Neural cell (in vitro differentiated cells): Measurements from ENCODE around the gene PARD6G.

Experiments
- EP300 ChIP-seq: fragments of 450-650 bp; conservative IDR thresholded peaks from 2 replicates; pipeline ENCODE4 v1.6.1; 2014; ENCODE audit warnings: antibody characterized with exemption, mild to moderate bottlenecking, moderate library complexity; ENCODE audit not compliant: poor library complexity, severe bottlenecking
- EZH2 ChIP-seq: fragments of 200-600, 300-800 bp; shearing (Covaris generic), sonication (generic); IDR thresholded peaks from 2 replicates; pipeline ENCODE4 v1.6.1; 2014; ENCODE audit warnings: antibody characterized with exemption, low read length, borderline replicate concordance, mild to moderate bottlenecking; ENCODE audit not compliant: insufficient read depth, poor library complexity, severe bottlenecking
- MXI1 ChIP-seq: fragments of 450-650 bp; conservative IDR thresholded peaks from 2 replicates; pipeline ENCODE4 v1.6.1; 2014; ENCODE audit warnings: antibody characterized with exemption, mild to moderate bottlenecking; ENCODE audit not compliant: poor library complexity, severe bottlenecking
- POLR2AphosphoS5 ChIP-seq: IDR thresholded peaks from 2 replicates; pipeline ENCODE4 v1.6.1; 2012
- RAD21 ChIP-seq: fragments of 450-650 bp; conservative IDR thresholded peaks from 2 replicates; pipeline ENCODE4 v1.6.1; 2014; ENCODE audit warnings: antibody characterized with exemption, mild to moderate bottlenecking, moderate library complexity
- SMC3 ChIP-seq: fragments of 450-650 bp; conservative IDR thresholded peaks from 2 replicates; pipeline ENCODE4 v1.6.1; 2014; ENCODE audit warnings: antibody characterized with exemption, mild to moderate bottlenecking, moderate library complexity; ENCODE audit not compliant: poor library complexity
- TAF1 ChIP-seq: IDR thresholded peaks from 2 replicates; pipeline ENCODE4 v1.6.1; 2012; ENCODE audit warnings: low read depth
- TF ChIP-seq, protein P1 (sequence below): fragments of 450-650 bp; IDR thresholded peaks from 2 replicates; pipeline ENCODE4 v1.5.1; 2014; ENCODE audit warnings: antibody characterized with exemption, mild to moderate bottlenecking, moderate library complexity; ENCODE audit not compliant: poor library complexity, severe bottlenecking

DNA sequence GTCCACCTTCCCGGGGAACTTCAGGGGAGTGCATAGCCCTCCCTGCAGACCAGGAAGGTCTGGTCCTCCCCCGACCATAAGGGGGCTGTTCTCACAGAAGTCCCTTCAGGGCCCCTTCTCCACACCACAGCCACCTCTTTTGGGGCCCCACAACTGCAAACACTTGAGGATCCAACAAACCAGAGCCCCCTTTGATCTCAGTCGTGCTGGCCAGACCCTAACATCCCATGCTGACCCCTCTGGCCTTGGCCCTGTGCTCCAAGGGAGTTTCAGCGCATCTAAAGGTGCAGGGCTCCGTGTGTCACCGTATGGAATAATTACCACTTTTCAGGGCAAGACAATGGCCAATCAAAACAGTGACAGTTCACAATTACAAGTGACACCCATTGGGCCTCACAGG is 80.6 kb downstream of the PARD6G start:
- TF ChIP-seq, protein P1, sequence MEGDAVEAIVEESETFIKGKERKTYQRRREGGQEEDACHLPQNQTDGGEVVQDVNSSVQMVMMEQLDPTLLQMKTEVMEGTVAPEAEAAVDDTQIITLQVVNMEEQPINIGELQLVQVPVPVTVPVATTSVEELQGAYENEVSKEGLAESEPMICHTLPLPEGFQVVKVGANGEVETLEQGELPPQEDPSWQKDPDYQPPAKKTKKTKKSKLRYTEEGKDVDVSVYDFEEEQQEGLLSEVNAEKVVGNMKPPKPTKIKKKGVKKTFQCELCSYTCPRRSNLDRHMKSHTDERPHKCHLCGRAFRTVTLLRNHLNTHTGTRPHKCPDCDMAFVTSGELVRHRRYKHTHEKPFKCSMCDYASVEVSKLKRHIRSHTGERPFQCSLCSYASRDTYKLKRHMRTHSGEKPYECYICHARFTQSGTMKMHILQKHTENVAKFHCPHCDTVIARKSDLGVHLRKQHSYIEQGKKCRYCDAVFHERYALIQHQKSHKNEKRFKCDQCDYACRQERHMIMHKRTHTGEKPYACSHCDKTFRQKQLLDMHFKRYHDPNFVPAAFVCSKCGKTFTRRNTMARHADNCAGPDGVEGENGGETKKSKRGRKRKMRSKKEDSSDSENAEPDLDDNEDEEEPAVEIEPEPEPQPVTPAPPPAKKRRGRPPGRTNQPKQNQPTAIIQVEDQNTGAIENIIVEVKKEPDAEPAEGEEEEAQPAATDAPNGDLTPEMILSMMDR, result no peak
- TF ChIP-seq SMC3, result no peak
- no peak for TF ChIP-seq POLR2AphosphoS5
- no peak for TF ChIP-seq EP300
- TF ChIP-seq RAD21, result no peak
- no peak for TF ChIP-seq MXI1
- TF ChIP-seq TAF1, result no peak
- TF ChIP-seq EZH2, result no peak
